NCI-H1105 treated with DMSO at 0.1 percent for 48 hours (cell line): Measurements from ENCODE around the gene IFI27L2.

ENCODE experiments used
- DNase-seq: peaks from one replicate; lab custom pipeline; 2025; lab: John Stamatoyannopoulos, UW

The IFI27L2 gene

DNA sequence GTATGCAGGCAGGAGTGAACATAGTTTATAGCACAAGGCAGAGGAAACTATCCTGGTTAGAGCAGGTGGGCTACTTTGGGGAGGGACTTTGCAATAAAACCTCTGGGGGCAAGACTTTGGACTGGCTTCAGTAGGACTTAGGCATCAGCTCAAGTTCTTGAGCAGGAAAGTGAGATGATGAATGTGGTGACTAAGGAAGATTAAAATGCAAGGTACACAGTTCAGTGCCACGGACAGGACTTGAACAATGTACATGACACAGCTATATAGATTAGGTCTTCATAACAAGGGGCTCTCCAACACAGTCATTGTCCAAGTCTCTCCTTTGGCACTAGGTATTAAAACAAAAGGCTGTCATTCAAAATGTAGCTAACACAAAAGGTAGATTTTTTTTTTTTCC, 23.3 kb upstream of the IFI27L2 start:
- no peak for DNase-seq

DNA sequence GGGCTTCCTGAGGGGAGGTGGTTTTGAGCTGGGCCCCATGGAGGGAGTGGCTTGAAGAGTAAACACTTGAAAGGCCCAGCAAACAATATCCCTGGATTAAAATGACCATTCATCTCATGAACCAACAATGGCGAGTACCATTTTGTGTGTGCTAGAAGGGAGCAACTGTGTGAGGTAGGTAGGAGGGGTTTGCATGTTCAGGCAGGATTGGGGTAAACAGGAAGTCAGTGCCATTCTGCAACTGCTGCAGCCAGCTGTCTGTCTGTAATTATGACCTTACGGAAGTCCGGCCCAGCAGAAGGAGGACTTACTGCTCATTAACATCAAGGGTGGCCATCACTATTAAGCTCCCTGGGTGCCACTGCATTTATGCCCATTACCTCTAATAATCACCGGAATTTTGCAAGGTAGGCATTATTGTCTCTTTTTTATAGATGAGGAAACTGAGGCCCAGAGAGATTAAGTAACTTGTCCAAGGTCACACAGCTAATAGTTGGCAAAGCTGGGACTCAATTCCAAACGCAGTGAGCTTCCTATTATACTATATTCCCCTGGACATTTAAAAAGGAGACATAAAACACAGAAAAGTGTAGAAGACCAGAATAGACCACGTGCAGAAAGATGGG, 16.6 kb upstream of the IFI27L2 start:
- DNase-seq, result peak; percentile 11

DNA sequence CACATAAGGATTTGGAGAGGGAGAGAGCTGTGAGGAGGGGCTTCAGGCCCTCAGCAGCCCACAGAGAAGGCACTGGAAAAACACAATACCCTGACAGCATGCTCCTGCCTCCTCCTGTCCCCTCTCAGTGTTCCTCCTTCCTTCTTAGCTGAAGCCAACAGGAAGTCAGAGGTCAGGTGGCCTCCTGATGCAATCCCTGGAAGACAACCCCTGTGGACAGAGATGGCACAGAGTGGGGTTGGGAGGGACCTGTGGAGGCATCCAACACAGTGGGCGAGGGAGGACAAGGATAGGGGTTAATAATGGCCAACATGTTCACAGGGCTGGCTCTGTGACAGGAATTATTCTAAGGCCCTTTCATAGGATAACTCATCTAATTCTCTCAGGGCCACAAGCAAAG, 15.4 kb upstream of the IFI27L2 start:
- no peak for DNase-seq

DNA sequence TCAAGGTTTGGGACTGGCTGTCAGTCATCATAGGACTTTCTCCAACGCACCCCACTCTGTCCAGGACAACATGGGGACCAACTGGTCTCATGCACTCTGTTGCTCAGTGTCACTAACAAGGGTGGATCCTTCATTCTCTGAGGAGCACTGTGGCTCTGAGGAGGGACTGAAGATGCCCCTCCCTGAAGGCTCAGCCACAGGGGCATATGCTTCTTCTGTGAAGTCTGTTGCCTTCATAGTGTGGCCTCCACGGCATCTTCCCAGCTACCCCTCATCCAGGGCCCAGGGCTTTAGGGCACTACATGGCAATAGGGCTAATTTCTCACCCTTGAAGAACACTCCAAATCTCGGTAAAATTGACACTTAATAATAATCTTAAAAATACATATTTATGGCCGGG, 14.3 kb upstream of the IFI27L2 start:
- DNase-seq, result no peak

DNA sequence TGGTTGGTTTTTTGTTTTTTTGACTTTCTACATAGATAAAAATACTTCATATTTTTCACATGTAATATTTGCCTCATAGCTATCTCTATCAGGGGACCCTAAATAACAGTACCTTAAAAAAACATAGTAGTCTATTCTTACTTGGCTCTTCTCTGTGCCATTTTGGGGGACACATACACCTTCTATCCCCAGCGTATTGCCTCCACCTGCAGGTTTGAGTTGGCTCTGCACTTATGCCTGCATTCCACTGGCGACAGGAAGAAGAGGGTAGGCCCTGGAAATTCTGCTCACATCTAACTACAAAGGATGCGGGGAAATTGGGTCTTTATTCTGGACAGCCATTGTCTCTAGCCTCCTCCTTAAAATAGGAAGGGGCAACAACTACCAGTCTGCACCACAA, 13.8 kb upstream of the IFI27L2 start:
- DNase-seq, result no peak

DNA sequence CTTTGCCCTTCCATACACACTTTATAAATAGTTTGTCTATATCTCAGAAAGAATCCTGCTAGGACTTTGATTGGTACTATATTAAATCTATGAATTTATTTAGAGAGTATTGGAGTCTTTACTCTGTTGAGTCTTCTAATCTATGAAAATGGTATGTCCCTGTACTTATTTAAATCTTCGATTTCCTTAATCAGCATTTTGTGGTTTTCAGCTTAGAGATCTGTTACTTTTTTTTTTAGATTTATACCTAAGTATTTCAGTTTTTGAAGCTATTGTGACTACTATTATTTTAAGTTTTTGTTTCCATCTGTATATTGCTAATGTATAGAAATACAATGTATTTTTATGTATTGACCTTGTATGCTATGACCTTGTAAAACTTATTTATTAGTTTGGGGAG, 13.4 kb upstream of the IFI27L2 start:
- DNase-seq, result no peak

DNA sequence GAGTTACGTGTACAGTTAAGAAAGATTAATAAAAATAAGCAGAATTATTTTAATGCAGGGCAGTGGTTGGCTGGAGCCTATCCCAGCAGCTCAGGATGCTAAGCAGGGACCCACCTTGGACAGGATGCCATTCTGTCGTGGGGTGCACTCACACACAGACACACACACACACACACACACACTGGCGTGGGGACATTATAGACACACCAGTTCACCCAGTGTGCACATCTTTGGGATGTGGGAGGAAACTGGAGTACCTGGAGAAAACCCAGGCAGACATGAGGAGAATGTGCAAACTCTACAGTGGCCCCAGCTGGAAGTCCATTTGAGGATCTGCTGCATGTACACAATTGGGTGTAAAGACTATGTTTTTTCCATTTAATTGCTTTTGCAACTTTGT, 12.8 kb upstream of the IFI27L2 start:
- DNase-seq, result no peak

DNA sequence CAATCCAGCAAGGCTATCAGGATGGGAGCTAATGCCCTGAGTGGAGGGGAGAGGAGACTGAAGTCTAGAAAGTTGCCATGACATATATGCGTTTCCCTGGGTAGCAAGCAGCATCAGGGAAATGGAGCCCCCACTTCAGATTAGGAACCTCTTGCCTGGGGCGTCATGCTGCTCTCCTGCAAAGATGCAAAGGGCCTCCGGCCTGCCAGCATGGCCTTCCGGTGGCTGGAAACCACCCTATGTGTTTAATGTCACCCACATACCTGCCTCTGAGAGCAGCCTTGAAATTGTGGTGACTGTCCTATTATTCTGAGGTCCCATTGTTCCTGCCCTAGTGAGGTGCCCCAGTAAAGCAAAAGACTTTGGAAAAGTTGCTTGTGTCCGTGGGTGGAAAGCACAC, 10.0 kb upstream of the IFI27L2 start:
- no peak for DNase-seq

DNA sequence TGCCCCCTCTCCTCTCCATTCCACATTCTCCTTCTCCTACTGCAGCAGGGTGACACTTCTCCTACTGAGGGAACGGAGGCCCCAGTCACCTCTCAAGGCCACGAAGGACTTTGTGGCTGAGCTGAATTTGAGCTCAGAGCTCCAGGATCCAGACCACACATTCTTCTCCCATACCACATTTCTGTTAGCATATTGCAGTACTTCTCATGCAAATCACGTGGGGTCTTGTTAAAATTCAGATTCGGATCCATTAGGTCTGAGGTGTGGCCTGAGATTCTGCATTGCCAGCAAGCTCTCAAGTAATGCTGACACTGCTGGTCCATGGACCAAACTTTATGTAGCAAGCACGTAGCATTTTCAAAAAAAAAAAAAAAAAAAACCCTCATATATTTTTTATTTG, 9.6 kb upstream of the IFI27L2 start:
- DNase-seq, result no peak

DNA sequence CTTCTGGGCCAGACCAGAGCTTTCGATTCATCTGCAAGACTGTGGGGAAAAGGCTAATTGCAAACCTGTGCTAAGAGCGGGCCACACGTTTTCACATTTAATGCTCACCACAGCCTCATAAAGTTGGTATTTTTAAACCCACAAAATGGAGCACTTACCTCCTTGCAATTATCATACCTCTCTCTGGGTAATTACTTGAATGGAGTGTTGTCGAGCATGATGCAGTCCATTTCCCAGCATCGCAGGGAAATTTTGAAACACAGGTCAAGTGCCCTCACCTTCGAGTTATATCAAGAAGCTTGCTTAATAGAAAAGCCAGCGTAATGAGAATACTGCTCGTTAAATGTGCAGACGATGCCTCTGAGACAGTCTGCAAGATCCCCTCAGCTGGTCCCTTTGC, 8.8 kb upstream of the IFI27L2 start:
- peak; percentile 95 for DNase-seq

DNA sequence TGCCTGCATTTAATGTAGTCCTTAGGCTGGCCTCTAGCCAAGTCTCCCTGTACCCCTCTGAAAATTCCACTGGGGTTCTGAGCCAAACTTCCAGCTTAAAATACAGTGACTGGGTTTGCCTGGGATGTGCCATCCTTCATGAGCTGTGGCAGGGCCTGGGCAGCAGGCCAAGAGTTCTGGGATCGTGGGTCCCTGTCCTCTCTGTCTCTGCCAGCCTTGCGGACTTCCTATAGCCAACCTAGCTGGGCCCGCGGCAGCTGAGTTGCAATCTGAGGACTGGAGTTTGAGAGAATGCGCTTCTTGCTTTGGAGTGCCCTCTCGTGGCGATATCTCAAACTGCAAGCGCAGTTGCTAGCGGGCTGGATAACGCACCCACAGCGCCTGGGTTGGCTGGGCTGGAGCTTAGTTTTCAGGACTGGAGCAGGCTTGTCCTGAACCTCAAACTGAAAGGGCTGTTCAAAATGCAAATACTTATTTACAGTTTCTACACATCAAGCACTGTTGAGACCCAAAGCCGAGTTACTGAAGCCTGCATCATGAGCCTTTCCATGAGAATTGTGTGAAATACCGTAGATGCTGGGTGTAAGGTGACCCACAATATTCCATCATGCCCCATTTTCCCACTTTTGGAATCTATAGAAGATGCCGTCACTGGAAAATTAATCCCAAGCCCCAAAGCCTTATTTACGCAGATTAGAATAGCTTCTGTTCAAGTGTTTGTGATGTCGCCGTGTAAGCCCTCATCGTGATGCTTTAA, 7.3 kb upstream of the IFI27L2 start:
- peak; percentile 9 for DNase-seq

DNA sequence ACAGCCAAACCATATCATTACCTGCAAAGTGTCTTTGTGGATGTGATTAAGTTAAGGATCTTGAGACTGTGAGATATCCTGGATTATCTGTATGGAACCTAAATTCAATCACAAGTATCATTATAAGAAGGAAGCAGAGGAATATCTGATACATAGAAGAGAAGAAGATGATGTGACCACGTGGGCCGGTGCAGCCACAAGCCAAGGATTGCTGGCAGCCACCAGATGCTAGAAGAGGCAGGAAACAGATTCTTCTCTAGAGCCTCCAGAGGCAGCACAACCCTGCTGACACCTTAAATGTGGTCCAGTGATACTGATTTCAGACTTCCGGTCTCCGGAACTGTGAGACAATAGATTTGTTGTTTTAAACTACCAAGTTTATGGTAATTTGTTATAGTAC, 6.1 kb upstream of the IFI27L2 start:
- no peak for DNase-seq

DNA sequence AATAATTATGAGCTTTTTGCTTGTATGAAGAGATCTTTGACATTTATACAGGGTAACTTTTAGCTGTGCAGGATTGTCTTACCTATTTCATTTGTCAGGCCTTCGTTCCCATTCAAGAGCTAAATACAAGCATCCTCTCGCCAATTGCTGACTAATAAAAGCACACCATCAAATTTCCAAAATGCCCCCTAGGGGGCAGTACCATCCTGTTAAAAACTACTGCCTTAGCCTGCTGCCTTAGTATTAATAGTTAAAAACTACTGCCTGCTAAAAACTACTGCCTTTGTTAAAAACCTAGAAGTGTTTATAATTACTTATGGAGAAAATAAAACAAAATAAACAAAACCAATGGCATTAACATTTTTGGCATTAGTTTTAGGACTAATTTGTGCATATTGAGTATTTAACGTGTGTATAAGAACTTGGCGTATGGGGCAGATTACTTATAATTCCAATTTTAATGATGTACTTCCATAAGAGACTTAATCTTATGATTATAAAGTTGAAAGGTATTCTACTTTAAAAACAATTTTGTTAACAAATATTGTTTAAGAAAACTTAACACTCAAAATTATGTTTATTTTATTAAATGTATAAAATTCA, 3.0 kb upstream of the IFI27L2 start:
- peak; percentile 82 for DNase-seq

DNA sequence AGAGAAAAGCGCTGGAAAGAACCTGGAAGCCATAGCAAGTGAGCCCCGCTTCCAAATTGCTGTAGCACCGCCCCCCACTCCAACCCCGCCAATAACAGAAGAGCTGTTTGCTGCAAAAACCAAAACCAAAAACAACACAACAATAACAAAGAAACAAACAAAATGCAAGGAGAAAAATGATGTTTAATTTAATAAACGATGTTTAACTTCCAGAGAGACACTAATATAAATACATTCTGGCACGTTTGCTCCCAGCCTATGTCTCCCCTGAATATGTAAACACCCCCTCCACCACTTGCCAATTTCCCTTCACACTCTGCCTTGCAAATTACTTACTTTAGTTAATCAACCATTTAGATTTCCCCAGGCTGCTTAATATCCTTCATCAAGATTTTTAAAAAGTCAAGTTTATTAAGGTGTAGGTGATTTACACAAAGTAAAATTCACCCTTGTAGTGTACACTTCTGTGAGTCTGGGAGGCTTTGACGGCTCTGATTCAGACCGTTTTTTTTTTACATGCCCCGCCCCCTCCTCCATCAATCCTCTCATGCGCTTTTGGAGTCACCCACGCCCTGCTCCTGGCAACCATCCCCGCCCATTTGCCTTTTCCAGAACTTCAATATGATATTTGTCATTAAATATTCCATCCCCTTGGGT, 482 bp upstream of the IFI27L2 start:
- DNase-seq, result peak; percentile 72

DNA sequence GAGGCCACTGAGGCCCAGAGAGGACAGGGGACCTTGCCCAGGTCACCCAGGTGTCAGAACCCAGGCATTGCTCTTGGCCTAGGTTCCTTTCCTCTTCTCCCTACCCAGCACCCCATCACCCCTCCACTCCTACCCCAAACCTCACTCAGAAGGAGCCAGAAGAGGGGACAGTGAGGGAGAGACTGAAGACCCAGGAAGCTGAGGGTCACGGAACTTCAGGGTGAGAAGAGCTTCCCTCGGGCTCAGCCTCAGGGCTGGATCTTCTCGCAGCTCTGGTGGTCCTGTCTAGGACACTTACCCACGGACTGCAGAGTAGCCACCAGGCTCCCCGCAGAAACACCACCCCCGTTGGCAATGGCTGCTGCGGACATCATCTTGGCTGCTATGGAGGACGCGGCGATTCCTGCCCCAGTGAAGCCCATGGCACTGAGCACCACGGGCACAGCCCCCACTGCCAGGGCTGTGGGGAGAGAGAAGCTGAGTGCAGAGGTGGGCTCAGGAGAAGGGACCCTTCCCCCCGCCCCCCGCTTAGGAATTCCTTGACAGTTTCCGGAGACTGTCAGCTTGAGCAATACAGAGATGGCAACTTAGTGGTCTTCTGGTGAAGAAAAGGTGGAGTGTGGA, 1.1 kb downstream of the IFI27L2 start:
- no peak for DNase-seq

DNA sequence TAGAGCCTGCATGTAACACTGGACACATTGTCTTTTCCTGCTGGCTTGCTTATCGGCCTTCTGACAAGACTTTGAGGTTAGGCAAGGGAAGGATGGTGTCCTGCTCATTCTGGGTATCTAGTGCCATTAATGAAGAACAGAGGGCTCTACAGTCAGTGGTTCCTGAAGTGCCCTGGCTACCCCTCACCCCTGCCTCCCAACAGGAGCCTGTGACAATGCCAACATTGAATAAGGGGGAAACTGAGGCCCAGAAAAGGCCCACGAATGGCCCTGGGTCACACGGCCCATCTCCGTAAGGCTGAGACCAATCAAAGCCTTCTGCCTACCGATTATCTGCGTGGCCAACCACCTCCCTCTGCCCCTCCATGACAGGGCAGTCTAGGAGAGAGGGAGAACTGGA, 2.1 kb downstream of the IFI27L2 start:
- no peak for DNase-seq

DNA sequence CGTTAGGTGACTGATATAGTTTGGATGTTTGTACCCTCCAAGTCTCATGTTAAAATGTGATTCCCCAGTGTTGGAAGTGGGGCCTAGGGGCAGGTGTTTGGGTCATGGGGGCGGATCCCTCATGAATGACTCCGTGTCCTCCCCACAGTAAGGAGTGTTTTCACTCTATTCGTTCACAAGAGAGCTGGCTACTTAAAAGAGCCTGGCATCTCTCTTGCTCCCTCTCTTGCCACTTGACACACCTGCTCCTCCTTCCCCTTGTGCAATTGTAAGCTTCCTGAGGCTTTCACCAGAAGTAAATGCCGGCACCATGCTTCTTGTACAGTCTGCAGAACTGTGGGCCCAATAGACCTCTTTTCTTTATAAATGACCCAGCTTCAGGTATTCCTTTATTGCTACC, 2.6 kb downstream of the IFI27L2 start:
- DNase-seq, result no peak

DNA sequence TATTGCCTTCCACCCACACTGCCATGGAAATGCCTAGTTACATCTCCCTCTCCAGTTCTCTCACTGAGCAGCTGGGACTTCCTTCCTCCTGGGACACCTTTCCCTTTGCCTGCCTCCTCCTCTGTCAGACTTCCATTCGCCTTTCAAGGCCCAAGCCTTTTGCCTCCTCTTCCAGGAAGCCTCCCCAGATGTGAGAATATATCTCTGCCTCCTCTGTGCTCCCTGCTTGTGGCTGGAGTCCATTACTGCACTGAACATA, 3.1 kb downstream of the IFI27L2 start:
- no peak for DNase-seq

DNA sequence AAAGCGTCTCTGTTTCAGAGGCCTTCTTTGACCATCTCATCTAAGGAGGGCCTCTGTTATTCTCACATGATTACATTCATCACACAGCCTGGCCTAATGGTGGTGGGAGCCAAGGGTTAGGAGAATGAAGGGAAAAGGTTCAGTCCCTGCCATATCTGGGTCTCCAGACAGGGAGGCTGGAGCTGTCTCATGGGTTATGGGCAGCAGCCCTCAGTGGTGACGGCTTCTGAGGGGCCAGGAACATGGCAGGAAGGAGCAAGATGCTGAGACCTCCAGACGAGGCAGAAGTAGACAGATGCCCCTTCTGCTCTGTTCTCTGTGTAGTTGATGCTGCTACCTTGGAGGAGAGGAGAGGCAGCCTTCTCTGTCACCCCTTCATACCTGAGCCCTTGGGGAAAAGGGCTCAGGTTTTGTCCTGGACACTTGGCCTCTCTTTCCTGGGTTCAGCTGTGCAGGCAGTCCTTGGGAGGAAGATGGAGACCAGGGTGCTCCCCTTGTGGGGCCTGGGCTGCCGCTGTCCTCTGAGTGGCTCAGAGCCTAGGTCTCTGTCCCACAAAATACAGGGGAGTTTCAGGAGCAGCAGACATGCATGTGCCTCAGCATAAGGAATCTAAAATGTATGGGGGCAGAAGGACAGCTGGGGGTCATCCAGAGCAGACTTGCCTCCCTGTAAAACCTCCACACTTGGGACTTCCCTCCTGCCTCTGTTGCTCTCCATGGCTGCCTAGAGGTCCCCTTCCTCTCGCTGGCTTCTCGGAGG, 3.6 kb downstream of the IFI27L2 start:
- DNase-seq, result no peak

DNA sequence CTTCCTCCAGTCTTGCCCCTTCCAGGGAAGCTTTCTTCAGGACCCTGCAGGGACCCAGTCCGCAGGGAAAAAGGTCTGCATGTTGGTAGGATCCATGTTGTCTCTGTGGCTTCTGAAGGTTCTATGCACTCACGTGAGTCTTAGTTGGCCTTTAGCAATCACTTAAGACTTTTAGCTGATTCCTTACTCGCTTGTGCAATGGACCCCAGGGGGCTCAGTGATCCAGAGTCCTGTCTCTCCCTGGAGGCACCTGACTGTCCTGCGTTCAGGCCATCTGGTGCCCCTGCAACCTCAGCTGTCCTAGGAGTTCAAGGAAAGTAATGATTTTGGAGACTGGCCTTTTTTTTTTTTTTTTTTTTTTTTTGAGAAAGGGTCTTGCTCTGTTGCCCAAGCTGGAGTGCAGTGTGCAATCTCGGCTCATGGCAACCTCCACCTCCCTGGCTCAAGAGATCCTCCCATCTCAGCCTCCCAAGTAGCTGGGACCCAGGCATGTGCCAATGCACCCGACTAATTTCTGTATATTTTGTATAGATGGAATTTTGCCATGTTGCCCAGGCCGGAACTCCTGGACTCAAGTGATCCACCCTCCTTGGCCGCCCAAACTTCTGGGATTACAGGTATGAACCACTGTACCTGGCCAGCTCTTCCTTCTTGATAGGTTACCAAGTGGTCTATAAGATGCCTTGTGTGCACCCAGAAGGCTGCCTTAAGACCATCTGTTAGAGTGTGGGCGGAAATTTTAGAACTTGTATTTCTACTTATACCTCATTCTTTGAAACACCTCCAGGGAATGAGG, 4.6 kb downstream of the IFI27L2 start:
- DNase-seq, result no peak

DNA sequence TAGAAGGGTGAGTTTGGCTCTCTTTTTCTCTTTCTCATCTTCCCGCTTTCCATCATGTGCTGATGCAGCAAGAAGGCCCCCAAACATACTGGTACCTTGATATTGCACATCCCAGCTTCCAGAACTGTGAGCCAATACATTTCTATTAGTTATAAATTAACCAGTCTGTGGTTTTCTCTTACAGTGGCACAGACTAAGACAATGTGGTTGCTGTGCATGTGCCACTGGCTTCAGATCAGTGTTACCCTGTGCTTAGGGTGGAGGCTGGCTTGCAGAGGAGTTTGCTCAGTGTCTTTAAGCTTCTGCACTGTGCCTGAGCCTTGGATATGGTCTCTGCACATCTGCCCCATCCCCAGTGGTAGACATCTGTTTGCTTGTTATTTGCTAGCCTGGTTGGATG, 5.5 kb downstream of the IFI27L2 start:
- no peak for DNase-seq
